Stomach smooth muscle (tissue), 2 donors: ENCODE results near the gene NECAB2.

Experiments
- H3K27ac ChIP-seq: one replicate; pipeline ENCODE4 v1.7.0; 2013; ENCODE audit warnings: mild to moderate bottlenecking, low read length, inconsistent platforms
- H3K27me3 ChIP-seq, 2 donors: one replicate each; pipeline ENCODE4 v1.7.0; 2013; ENCODE audit warnings: low read length in 2 of 2; ENCODE audit not compliant: insufficient read depth in 2 of 2, control insufficient read depth in 1 of 2
- H3K36me3 ChIP-seq, 2 donors: one replicate each; pipeline ENCODE4 v1.7.0; 2013; ENCODE audit warnings: low read length in 2 of 2; ENCODE audit not compliant: control insufficient read depth in 2 of 2, insufficient read depth in 2 of 2
- H3K4me1 ChIP-seq: one replicate; pipeline ENCODE4 v1.7.0; 2013; ENCODE audit warnings: low read length; ENCODE audit not compliant: control insufficient read depth, insufficient read depth
- H3K4me3 ChIP-seq, 2 donors: one replicate each; pipeline ENCODE4 v1.7.0; 2013; ENCODE audit warnings: low read length in 2 of 2
- H3K9ac ChIP-seq, 2 donors: one replicate each; pipeline ENCODE4 v1.7.0; 2013; ENCODE audit warnings: low read length in 2 of 2, mild to moderate bottlenecking in 1 of 2
- H3K9me3 ChIP-seq, 2 donors: one replicate each; pipeline ENCODE4 v1.7.0; 2013; ENCODE audit warnings: low read length in 2 of 2; ENCODE audit not compliant: control insufficient read depth in 2 of 2
- donor health status: healthy.
- donor health status: Pancreatic carcinoma.

Gene NECAB2

DNA sequence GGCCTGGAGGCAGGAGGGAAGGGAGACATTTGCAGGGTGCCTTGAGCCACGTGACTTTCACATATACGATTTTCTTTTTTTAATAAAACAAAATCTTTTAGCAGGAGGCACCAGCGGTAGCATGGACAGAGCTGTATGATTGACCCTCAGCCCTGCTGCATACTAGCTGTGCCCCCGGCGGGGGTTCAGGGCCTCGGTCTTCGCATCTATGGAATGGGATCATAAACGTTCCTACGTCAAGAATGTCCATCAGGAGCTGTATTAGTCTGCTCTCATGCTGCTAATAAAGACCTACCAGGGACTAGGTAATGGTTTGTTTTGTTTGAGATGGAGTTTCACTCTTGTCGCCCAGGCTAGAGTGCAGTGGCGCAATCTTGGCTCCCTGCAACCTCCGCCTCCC lies 47.4 kb downstream of the NECAB2 start:
- Histone ChIP-seq H3K9ac (no peak overlapping the region), H3K9me3 (peaks cover 0 to 4% of the 10 kb centered on the region in 2 donors), H3K4me3 (no peak overlapping the region), H3K27ac (no peak overlapping the region), H3K36me3 (no peaks in the 10 kb centered on the region), H3K27me3 (peaks cover 2 to 7% of the 10 kb centered on the region in 2 donors), H3K4me1 (peaks cover 2% of the 10 kb centered on the region)

DNA sequence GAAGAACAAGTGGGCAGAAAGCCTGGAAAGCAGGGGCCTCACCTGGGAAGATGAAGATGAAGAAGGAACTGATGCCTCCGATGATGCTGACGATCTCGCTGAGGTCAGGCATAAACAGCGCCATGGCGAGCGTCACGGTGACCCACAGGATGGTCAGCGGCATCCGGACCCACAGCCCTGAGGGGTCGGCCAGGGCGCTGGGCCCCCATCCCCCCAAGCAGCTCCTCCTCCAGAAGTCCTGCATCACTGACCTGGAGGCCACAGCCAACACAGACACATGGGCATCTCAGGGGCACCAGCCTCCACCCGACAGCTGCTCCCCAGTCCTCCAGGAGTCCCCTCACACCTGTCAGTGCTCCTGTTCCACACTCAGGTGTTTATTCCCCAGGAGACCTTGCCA lies 48.4 kb downstream of the NECAB2 start:
- H3K4me3 ChIP-seq: no peak overlapping the region
- no peak overlapping the region for H3K9ac ChIP-seq
- peaks cover 2% of the 10 kb centered on the region for H3K4me1 ChIP-seq
- H3K36me3 ChIP-seq: no peaks in the 10 kb centered on the region
- peaks cover 2 to 7% of the 10 kb centered on the region in 2 donors for H3K27me3 ChIP-seq
- H3K27ac ChIP-seq: no peak overlapping the region
- H3K9me3 ChIP-seq: peaks cover 0 to 8% of the 10 kb centered on the region in 2 donors

DNA sequence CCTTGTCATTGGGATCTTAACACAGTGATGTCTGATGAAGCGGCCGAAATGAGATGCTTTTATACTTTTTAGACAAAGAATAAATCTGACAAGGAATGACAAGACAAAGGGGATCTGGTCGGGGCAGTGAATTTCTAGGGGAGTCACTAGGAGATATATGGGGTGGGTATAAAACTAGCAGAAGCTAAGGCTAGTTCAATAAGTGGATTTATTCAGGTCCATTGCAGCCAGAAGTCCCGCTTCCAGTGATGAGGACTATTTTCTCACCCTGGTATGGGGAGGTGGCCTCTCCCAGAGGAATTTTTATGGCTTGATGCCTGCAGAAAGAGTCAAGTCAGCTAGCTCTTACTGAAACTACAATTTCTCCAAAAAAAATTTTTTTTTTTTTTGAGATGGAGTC lies 50.7 kb downstream of the NECAB2 start:
- Histone ChIP-seq H3K9me3 (peaks cover 0 to 12% of the 10 kb centered on the region in 2 donors), H3K27me3 (peaks cover 2 to 7% of the 10 kb centered on the region in 2 donors), H3K4me1 (peaks cover 2% of the 10 kb centered on the region), H3K4me3 (no peak overlapping the region), H3K36me3 (no peaks in the 10 kb centered on the region), H3K27ac (no peak overlapping the region), H3K9ac (no peak overlapping the region)

GRCh38 chr16:84020353-84020752 lies 52.3 kb downstream of the NECAB2 start:
- Histone ChIP-seq H3K4me3 (no peak overlapping the region), H3K36me3 (no peaks in the 10 kb centered on the region), H3K27ac (no peak overlapping the region), H3K4me1 (no peaks in the 10 kb centered on the region), H3K9me3 (peaks cover 0 to 12% of the 10 kb centered on the region in 2 donors), H3K9ac (no peak overlapping the region), H3K27me3 (peaks cover 2% of the 10 kb centered on the region in 2 donors)

- Histone ChIP-seq H3K27me3 (no peaks in the 10 kb centered on the region), H3K9ac (no peak overlapping the region), H3K36me3 (no peaks in the 10 kb centered on the region), H3K27ac (no peak overlapping the region), H3K9me3 (peaks cover 0 to 12% of the 10 kb centered on the region in 2 donors), H3K4me1 (no peaks in the 10 kb centered on the region), H3K4me3 (no peak overlapping the region)
Observed at GRCh38 chr16:84021488-84021887, 53.4 kb downstream of the NECAB2 start.

DNA sequence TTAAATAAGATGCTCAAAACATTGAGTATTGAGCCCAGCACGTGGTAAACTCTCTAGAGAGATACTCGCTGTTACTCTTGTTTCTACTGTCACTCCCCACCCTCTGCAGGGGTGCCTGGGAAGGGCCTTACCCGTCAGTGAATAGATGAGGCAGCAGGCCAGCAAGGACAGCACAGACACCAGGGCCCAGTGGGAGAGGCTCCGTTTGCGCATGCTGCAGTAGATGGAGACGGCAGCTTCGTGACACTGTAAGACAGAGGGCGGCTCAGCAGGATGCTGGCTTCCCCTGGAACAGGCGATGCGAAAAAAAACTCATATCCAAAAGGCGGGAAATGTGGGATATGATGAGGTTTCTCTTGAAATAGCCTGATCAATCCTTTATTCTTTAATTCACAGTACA lies 54.6 kb downstream of the NECAB2 start:
- Histone ChIP-seq H3K9me3 (peaks cover 0 to 12% of the 10 kb centered on the region in 2 donors), H3K9ac (no peak overlapping the region), H3K27ac (no peak overlapping the region), H3K36me3 (no peaks in the 10 kb centered on the region), H3K4me3 (no peak overlapping the region), H3K4me1 (no peaks in the 10 kb centered on the region), H3K27me3 (peaks cover 0 to 3% of the 10 kb centered on the region in 2 donors)

GRCh38 chr16:84024854-84025253 lies 56.8 kb downstream of the NECAB2 start:
- H3K9ac ChIP-seq: no peak overlapping the region
- no peaks in the 10 kb centered on the region for H3K36me3 ChIP-seq
- no peak overlapping the region for H3K27ac ChIP-seq
- H3K4me1 ChIP-seq: peaks cover under 1% of the 10 kb centered on the region
- no peak overlapping the region for H3K4me3 ChIP-seq
- peaks cover 0 to 3% of the 10 kb centered on the region in 2 donors for H3K27me3 ChIP-seq
- H3K9me3 ChIP-seq: peaks cover 0 to 11% of the 10 kb centered on the region in 2 donors

DNA sequence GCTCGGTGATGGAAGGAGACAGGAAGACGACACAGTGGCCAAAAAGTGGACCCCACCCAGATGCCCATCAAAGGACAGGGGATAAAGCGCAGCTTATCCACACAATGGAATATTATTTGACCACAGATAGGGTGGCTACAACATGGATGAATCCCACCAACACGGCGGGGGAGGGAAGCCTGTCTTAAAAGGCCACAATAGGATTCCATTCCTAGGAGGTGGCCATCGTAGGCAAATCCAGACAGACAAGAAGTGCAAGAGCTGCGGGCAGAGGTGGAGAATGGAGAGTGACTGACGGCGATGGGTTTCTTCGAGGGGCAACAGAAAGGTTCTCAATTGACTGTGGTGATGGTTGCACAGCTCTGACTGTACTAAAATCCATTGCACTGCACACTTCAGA lies 58.6 kb downstream of the NECAB2 start:
- H3K9ac ChIP-seq: no peak overlapping the region
- peaks cover 3% of the 10 kb centered on the region for H3K4me1 ChIP-seq
- H3K9me3 ChIP-seq: peaks cover 0 to 4% of the 10 kb centered on the region in 2 donors
- H3K27ac ChIP-seq: no peak overlapping the region
- H3K4me3 ChIP-seq: no peak overlapping the region
- no peaks in the 10 kb centered on the region for H3K36me3 ChIP-seq
- H3K27me3 ChIP-seq: peaks cover 0 to 3% of the 10 kb centered on the region in 2 donors

DNA sequence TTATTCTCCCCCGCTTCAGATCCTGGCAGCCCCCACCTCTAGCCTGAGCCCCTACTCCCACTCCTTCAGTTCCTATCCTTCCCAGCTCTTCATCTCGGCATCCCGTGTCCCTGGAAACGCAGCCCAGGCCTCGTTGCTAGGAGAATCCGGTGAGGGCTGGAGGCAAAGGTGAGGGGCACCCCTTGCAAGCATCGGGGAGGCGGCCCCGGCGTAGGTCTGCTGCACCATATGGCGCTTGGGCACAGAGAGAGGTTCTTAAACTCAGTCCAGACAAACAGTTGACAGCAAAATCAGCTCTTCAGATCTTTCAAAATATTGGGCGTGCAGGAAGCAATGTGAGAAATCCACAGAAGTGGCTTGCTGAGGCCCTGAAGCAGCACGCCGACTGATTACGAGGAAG lies 59.6 kb downstream of the NECAB2 start:
- peaks cover 3% of the 10 kb centered on the region for H3K4me1 ChIP-seq
- no peaks in the 10 kb centered on the region for H3K36me3 ChIP-seq
- no peak overlapping the region for H3K4me3 ChIP-seq
- H3K27me3 ChIP-seq: peaks cover 0 to 3% of the 10 kb centered on the region in 2 donors
- H3K9ac ChIP-seq: no peak overlapping the region
- H3K27ac ChIP-seq: no peak overlapping the region
- H3K9me3 ChIP-seq: no peaks in the 10 kb centered on the region

DNA sequence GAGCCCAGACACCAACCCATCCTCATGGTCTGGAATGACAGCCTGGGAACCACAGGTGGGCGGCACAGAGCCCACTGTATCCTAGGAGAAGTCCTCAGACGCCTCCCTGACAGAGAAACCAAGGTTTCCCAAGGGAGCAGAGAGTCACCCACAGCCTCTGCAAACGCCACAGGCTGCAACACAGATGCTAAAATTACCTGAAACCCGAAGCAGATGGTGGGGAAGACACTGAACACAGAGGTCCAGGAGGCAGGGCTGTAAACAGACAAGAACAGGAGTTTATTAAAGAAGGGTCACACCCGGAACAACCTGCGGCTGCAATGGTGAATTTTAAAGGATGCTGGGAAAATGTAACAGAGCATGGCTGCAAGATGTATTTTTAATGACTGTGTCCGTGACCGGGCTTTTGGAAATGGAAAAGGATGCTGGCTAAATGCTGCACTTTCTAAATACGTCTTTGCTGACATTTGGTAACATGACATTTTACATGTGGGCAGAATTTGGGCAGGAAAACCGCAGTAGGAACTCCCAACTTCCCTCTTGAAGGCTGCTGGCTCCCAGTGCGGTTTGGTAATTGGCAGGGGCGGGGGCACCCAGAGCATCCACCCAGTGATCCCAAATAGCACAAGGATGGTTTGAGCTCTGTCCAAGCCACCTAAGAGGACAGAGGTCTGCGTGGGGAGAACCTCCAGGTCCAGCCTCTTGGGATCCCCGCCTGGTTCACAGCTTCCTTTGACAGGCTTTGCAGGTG lies 61.4 kb downstream of the NECAB2 start:
- Histone ChIP-seq H3K9me3 (no peaks in the 10 kb centered on the region), H3K36me3 (no peaks in the 10 kb centered on the region), H3K9ac (no peak overlapping the region), H3K27ac (no peak overlapping the region), H3K4me1 (peaks cover 3% of the 10 kb centered on the region), H3K27me3 (peaks cover 0 to 3% of the 10 kb centered on the region in 2 donors), H3K4me3 (no peak overlapping the region)

DNA sequence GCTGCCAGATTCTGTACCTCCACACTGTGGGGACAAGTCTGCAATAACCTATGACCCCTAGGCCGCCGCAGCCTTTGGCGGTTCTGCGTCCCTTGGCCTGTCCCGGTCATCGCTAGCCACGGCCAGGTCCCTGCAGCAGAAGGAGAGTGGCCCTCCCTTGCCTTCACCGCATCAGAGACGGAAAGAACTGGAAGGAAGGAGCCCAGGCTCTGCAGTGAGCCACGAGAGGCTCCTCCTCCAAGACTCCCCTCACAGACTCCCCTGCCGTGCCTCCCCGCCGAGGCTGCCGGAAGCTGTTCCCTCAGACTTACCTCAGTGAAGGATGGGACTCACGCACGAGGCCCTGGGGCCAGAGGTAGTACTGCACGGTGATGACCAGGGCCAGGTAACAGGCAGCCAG lies 63.5 kb downstream of the NECAB2 start:
- Histone ChIP-seq H3K36me3 (no peaks in the 10 kb centered on the region), H3K27me3 (peaks cover 0 to 3% of the 10 kb centered on the region in 2 donors), H3K9me3 (peaks cover 0 to 10% of the 10 kb centered on the region in 2 donors), H3K27ac (no peak overlapping the region), H3K4me1 (peaks cover 3% of the 10 kb centered on the region), H3K9ac (no peak overlapping the region), H3K4me3 (no peak overlapping the region)
